Gastroesophageal sphincter (tissue), 4 donors: ENCODE measurements around the gene CREM. TPM values are rescaled to one million over a fixed set of nuclear protein-coding genes. Genes with fewer than 3 reads are reported as not detected.

Experiments
- ATAC-seq: fragments of 150-250 bp; one replicate; pipeline ENCODE4 v1.9.1; 2016; ENCODE audit warnings: mild to moderate bottlenecking, moderate library complexity
- H3K27ac ChIP-seq, 4 donors: fragments of 200-600 bp; sonication (generic) in 3 of 4; 1 replicate in 3 of 4; 2 replicates in 1 of 4; pipeline ENCODE4 v1.5.1; 2016 to 2019
- H3K27me3 ChIP-seq: fragments of 200-600 bp; sonication (generic); one replicate; pipeline ENCODE4 v1.5.1; 2019
- H3K36me3 ChIP-seq, 2 donors: fragments of 200-600 bp; sonication (generic); one replicate each; pipeline ENCODE4 v1.5.1; 2019; ENCODE audit warnings: control low read depth in 1 of 2
- H3K4me1 ChIP-seq, 3 donors: fragments of 200-600 bp; sonication (generic); 1 replicate in 2 of 3; 2 replicates in 1 of 3; pipeline ENCODE4 v1.5.1; 2016 to 2019; ENCODE audit warnings: control low read depth in 2 of 3
- H3K4me3 ChIP-seq, 2 donors: fragments of 200-600 bp; sonication (generic); one replicate each; pipeline ENCODE4 v1.5.1; 2019; ENCODE audit warnings: mild to moderate bottlenecking in 1 of 2, moderate library complexity in 1 of 2
- H3K9me3 ChIP-seq, 3 donors: fragments of 200-600 bp; sonication (generic); one replicate each; pipeline ENCODE4 v1.5.1; 2017 to 2019; ENCODE audit warnings: control low read depth in 2 of 3
- EP300 ChIP-seq: sonication (generic); formaldehyde crosslinking; IDR thresholded peaks from one replicate; pipeline ENCODE4 v1.6.1; 2017; ENCODE audit warnings: antibody characterized with exemption, mild to moderate bottlenecking
- POLR2A ChIP-seq, 2 donors: fragments of 450-650 bp; IDR thresholded peaks; one replicate each; pipeline ENCODE4 v1.6.1; 2017; ENCODE audit warnings: antibody characterized with exemption in 2 of 2, mild to moderate bottlenecking in 2 of 2, moderate library complexity in 1 of 2
- POLR2AphosphoS5 ChIP-seq: sonication (generic); formaldehyde crosslinking; IDR thresholded peaks from one replicate; pipeline ENCODE4 v1.6.1; 2017; ENCODE audit warnings: antibody characterized with exemption
- WGBS, 2 donors: methylation state at CpG; one replicate each; pipeline ENCODE4 v1.1.5; 2018; ENCODE audit warnings: low coverage in 1 of 2; 5-methylcytosine and 5-hydroxymethylcytosine counted together
- total RNA-seq, 4 donors: library from RNA; depleted of rRNA; stranded (reverse); fragments of >200 nt; gene quantifications; one replicate each; pipeline ENCODE4 v1.1.0, GENCODE V29; 2016
- TF ChIP-seq, protein P1 (sequence below), 4 experiments: fragments of 200-600 bp in 2 of 4; fragments of 450-650 bp in 2 of 4; sonication (generic) in 1 of 4; IDR thresholded peaks; one replicate each; pipeline ENCODE4 v1.5.1; 2017 to 2019; ENCODE audit warnings: antibody characterized with exemption in 4 of 4, mild to moderate bottlenecking in 2 of 4, moderate library complexity in 2 of 4

The CREM gene
- total RNA-seq, 4 donors from 2014 or later = 37.7 to 78.1 (median 47.1) TPM

DNA sequence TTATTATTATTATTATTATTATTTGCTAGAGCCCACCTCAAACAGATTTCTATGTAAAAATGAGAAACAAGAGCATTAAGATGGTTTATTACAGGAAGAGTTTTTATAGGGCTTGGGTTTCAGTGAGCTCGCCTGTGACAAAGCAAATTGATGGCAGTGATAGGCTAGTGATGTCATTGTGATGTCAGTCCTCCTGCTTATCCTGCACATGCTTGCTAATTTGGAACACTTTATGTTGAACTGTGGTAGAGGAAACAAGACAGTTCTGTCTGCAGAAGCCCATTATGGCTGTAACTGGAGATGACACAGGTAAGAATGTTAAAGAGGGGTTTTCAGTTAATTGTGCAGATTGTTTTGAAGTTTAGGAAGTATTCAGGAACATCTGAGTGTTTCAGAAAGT, 68.3 kb downstream of the CREM start:
- no peaks in the 10 kb centered on the region for H3K9me3 ChIP-seq
- WGBS, 2 donors = 50 to 60% methylated on average over 1 of the region's 1 CpG
- no peak for TF ChIP-seq EP300
- TF ChIP-seq POLR2AphosphoS5 = no peak
- TF ChIP-seq, protein P1, sequence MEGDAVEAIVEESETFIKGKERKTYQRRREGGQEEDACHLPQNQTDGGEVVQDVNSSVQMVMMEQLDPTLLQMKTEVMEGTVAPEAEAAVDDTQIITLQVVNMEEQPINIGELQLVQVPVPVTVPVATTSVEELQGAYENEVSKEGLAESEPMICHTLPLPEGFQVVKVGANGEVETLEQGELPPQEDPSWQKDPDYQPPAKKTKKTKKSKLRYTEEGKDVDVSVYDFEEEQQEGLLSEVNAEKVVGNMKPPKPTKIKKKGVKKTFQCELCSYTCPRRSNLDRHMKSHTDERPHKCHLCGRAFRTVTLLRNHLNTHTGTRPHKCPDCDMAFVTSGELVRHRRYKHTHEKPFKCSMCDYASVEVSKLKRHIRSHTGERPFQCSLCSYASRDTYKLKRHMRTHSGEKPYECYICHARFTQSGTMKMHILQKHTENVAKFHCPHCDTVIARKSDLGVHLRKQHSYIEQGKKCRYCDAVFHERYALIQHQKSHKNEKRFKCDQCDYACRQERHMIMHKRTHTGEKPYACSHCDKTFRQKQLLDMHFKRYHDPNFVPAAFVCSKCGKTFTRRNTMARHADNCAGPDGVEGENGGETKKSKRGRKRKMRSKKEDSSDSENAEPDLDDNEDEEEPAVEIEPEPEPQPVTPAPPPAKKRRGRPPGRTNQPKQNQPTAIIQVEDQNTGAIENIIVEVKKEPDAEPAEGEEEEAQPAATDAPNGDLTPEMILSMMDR (IDR thresholded peaks at IDR 0.05) = no peak
- TF ChIP-seq POLR2A (IDR thresholded peaks at IDR 0.05) = no peak
- H3K4me3 ChIP-seq = peak overlapping the region; percentile 51 to 94
- no peak for ATAC-seq
- H3K4me1 ChIP-seq = peaks cover 0 to 19% (median 3%) of the 10 kb centered on the region in 3 donors
- no peaks in the 10 kb centered on the region for H3K27me3 ChIP-seq
- H3K27ac ChIP-seq = peak overlapping the region; percentile 88 to 100 (median 90)
- no peaks in the 10 kb centered on the region for H3K36me3 ChIP-seq

DNA sequence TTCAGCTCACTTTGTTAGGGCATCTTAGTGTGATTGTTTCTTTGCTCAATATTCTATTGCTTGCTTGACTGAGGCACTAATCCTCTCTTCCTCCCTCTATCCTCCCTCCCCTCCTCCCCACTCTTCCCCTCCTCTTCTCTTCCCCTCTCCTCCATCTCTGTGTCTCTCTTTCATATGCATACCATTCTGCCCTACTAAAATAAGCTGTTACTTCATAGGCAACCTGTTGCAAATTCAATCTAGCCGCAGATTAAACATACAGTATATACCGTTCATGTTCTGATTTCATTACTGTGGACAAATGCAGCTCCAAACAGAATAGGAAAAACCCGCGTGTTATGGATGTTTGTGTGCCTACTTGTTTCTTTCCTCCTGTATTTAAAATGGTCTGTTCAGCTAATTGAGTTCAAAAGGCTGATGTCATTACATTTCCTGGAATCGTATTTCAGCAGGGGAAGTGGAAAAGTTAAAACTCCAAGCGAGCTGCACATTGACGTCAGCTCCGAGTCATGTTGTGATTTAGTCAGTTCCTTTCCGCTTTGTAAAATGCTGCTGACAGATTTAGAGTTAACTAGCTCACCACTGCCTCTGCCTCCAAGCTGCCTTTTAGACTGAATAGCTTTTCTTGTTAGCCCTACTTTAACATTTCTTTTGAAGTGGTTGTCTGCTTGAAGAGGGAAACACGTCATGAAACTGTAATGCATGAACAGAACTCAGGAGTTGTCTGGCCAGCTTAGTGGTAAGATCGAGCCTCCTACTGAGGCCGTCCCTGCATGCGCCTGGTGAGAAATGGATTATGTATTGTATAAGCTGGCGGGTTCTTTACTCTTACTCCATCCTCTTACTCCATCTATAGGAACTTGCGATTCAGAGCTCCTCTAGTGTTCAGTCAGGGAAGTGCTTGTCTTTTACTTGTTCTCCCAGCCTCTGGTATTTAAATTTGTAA, 69.0 kb downstream of the CREM start:
- TF ChIP-seq POLR2A (IDR thresholded peaks at IDR 0.05) (no peak), POLR2AphosphoS5 (peak; percentile 89), EP300 (peak; percentile 63)
- TF ChIP-seq, protein P1 (IDR thresholded peaks at IDR 0.05) = peak; percentile 87 to 98 (median 92)
- Histone ChIP-seq H3K27me3 (no peaks in the 10 kb centered on the region), H3K4me3 (peak overlapping the region; percentile 51 to 94), H3K9me3 (no peaks in the 10 kb centered on the region), H3K27ac (peak overlapping the region; percentile 88 to 100 (median 90)), H3K36me3 (no peaks in the 10 kb centered on the region), H3K4me1 (peaks cover 0 to 19% (median 3%) of the 10 kb centered on the region in 3 donors)
- ATAC-seq = peak; percentile 87
- WGBS, 2 donors = 0% methylated on average over 15 of the region's 15 CpGs

DNA sequence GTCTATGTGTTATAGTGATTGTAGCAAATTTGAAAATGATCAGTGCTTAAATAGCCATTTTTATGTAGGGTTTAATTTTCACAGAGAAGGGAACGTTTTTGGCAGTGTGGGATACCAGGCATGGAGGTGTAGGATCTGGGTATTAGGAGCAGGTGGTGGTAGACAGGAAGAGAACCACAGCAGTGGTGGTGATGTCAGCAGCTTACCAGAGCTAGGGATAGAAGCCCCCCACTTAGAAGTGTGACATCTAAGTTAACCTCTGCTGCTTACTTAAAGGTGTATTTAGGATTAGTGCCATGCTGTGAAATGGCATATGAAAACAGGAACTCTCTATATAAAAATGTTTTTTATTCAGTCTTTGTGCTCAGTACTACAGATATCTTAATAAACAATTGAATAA, 73.8 kb downstream of the CREM start:
- Histone ChIP-seq H3K27me3 (no peaks in the 10 kb centered on the region), H3K9me3 (no peaks in the 10 kb centered on the region), H3K4me1 (peaks cover 0 to 11% (median 2%) of the 10 kb centered on the region in 3 donors), H3K27ac (no peak overlapping the region), H3K36me3 (no peaks in the 10 kb centered on the region), H3K4me3 (no peak overlapping the region)
- no peak for ATAC-seq
- TF ChIP-seq POLR2A (IDR thresholded peaks at IDR 0.05) (no peak), POLR2AphosphoS5 (no peak)
- TF ChIP-seq, protein P1 (IDR thresholded peaks at IDR 0.05) = no peak
- WGBS, 2 donors = 78 to 80% methylated on average over 1 of the region's 1 CpG

DNA sequence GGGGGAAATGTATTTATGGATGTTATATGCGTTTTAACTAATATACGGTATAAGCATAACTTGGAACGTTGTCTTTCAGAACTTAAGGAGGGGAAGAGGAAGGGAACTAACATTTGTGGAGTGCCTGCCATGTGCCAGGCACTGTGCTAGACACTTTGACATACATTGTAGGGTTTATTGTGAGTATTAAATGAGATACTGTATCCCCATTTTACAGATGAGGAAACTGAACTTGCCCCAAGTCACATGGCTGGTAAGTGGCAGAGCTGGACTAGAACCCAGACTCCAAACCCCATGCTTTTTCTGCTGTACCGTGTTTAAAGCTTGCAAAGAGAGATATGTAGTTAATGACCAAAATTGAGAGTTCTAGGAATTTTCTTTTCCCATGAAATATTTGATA, 74.6 kb downstream of the CREM start:
- Histone ChIP-seq H3K36me3 (no peaks in the 10 kb centered on the region), H3K27me3 (no peaks in the 10 kb centered on the region), H3K4me1 (peaks cover 0 to 6% (median 2%) of the 10 kb centered on the region in 3 donors), H3K9me3 (no peaks in the 10 kb centered on the region), H3K27ac (no peak overlapping the region), H3K4me3 (no peak overlapping the region)
- ATAC-seq = no peak
- TF ChIP-seq POLR2AphosphoS5 (no peak), POLR2A (IDR thresholded peaks at IDR 0.05) (no peak), EP300 (no peak)
- TF ChIP-seq, protein P1 (IDR thresholded peaks at IDR 0.05) = no peak
- 90 to 94% methylated on average over 4 of the region's 4 CpGs for WGBS, 2 donors

DNA sequence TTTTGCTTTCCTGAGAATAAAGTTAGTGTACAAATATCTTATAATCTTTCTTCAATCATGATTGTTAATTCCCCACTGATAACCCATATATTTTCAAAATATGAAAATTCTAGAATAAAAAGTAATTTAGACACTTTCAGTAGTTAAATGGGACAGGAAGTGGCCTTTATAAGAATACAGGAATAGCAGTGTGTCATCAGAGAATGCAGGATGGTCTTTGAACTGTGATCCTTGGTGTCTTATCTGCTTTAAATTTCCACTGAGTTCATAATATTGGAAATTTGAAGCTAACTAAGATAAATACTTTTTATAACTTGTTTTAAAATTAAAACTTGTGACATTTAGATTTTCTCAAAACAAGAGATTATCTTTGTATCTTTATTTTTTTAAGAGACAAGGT, 75.4 kb downstream of the CREM start:
- Histone ChIP-seq H3K36me3 (peaks cover 0 to 4% of the 10 kb centered on the region in 2 donors), H3K27ac (no peak overlapping the region), H3K4me3 (no peak overlapping the region), H3K27me3 (no peaks in the 10 kb centered on the region), H3K4me1 (peaks cover 0 to 2% (median 0%) of the 10 kb centered on the region in 3 donors), H3K9me3 (no peaks in the 10 kb centered on the region)
- TF ChIP-seq EP300 = no peak
- no peak for TF ChIP-seq POLR2AphosphoS5
- no peak for ATAC-seq
